ENCODE data around the gene DNTT.

DNTT gene

GRCh38 chr10:96311180-96311715, 7.0 kb downstream of the DNTT start:
- DNase-seq = no peak

DNA sequence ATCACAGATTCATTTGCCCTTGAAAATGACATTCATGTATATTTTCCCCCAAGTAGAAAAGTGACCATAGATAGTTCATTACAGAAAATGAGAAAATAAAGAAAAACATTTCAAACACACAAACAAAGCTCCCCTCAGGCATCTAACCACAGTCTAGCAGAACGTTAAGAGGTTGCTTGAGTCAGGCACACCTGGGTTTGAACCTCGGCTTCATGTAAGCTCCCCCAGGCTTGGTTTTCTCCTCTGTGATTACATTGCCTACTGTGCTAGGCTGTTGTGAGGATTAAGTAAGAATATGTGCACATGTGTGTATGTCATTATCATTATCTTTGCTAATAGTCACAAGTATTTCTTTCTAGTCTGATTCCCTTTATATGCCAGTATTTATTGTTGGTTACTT, 9.1 kb downstream of the DNTT start:
- no peak for DNase-seq

DNA sequence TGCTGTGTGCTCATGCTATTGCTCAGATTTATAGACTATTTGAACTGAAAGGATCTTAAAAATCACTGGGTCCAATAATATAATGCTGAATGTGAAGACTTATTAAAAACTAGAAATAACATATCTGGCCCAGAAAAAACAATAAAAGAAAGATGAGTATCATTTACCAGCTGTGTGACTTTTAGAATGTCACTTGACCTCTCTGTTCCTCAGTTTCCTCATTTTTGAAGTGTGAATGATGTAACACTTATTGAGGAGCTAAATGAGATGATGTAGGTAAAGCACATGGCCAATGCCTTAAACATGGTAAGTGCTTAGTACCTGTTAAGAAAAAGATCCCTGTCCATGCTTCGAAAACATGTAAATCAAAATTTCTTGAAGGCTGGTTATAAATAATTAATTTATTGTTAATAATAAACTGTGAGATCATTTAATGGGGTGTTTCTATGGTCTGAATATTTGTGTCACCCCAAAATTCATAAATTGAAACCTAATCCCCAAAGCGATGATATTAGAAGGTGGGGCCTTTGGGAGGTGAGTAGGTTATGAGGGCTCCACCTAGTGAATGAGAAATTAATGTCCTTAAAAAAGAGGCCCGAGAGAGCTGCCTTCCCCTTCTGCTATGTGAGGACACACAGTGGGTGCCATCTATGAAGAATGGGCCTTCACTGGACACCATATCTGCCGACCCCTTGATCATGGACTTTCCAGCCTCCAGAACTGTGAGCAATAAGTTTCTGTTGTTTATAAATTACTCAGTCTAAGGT, 13.0 kb downstream of the DNTT start:
- no peak for DNase-seq

- no peak for DNase-seq
These were observed 15.7 kb downstream of the DNTT start for GRCh38 chr10:96319754-96320474.

DNA sequence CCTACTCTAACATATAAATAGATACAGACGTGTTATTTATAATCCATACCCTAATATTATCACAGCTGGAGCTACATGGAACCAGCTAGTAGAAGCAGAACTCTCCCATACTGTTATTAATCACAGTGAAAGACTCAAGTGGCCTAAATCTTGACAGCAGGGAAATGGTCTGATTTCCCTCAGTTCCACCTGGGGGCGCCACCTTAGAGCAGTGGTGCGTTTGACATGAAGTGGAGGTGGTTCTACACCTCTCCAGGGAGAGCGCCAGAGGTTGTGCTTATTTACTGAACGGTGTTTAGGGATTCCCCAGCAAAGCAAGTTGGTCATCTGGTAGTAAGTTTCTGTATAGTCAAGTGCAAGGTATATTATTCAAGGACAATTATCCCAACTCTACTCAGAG, 17.6 kb downstream of the DNTT start:
- DNase-seq = no peak

DNA sequence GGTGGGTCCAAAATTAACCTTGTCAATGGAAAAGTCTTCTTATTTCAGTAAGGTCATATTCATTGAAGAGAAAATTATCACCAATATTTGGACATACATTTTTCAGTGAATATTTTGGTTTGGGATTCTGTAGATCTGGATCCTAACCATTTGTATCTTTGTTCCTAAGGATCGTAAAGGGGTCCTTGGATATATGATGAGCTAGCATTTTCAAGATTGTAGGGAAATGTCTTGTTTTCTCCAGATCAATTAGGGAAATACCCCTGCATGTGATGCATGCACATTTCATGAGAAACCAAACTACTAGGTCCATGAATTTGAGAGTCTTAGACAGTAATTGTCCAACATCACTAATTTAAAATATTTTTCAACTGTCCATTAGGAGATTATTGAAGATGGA, 18.0 kb downstream of the DNTT start:
- DNase-seq = no peak

DNA sequence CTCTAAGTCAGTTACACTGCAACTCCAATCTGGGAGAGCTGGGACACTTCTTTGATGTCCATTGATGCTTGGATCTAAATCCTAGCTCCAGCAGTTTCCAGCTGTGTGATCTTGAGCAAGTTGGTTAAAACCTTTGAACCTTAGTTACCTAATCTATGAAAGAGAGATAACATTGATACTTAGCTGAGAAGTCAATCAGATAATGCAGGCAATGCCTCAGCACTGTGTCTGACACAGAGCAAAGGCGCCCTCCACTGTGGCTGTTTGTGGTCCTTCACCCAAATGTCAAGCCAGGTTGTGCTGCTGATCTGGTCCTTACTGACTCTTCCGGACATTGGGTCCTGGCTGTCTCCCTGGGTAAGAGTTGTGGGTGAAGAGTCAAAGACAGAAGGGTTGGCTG, 20.2 kb downstream of the DNTT start:
- no peak for DNase-seq

DNA sequence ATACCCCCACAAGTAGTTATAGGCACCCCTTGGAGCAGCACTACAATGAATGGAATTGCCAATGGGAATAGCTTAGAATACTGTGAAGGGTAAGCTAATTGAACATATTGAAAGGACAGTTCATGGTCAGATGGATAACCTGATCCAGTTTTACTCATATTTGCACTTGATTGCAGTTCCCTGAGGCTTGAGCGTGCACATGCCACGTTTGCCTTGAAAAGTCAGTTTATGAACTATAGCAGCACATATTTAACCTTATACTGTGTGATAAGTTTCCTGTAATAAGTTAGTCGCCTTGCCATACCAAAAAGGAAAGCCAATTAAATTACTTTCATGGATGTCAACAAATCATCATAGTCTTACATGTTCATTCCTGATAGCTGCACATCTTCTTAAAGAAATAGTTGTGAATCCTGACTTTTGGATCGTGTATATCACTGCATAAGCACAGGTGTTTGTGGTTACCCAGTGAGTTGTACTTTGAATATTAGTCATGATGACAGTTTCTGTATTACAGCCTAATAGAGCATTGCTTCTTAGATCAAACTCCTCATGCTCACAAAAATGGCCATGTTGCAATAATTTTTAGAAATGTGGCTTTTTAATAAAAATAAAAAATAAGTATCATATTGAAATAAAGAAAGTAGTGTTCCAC, 21.6 kb downstream of the DNTT start:
- no peak for DNase-seq

GRCh38 chr10:96327462-96327861, 23.2 kb downstream of the DNTT start:
- no peak for DNase-seq

GRCh38 chr10:96333101-96333500, 28.9 kb downstream of the DNTT start:
- no peak for DNase-seq

GRCh38 chr10:96334616-96335526, 30.6 kb downstream of the DNTT start:
- DNase-seq = peak in 1 of 2 experiments; percentile 37

DNA sequence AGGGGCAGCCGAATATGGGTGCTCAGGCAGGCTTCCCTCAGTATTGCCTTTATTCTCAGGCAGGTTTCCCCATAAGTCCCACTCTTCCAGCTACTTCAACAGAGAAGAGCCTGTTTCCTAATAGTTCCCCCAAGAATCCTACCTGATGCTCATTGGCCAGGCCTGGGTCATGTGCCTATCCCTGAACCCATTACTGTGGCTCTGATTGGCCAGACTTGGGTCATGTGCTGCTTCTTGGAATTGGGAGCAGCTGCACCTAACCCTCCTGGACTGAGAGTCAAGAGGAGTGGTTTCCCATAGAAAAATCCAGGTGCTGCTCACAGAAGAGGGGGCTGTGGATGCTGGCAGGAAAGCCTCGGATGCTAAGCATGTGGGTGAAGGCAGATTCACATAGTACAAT, 32.9 kb downstream of the DNTT start:
- DNase-seq = no peak

DNA sequence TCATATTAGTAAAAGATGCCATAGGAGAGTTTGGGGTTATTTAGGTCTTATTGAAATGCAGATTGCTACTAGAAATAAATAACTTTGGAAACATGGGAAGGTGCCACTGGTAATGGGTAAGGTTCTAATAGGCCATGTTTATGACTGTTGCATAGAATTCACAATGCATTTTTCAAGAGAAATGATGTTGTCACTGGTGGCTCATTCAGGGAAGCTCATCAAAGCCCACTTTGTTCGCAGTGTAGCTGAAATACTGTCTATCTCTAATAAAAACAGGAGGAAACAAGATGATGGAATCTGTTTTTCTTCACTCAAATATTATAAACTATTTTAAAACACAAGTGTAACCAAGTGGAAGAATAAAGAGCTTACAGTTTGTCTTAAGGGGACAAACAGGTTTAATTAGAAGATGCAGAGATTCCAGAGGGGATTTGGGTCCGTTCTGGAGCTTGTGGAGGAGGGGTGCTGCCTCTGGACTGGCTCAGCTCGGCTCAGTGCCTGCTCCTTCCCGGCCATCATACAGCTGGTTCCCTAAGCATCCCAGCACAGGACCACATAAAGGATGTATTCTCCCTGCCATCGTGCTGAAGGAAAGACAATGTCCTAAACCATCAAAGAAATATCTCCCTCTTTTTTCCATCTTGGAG, 34.2 kb downstream of the DNTT start:
- DNase-seq = no peak

- DNase-seq = no peak
These were observed 35.1 kb downstream of the DNTT start for GRCh38 chr10:96339383-96339782.

- peak; percentile 5 to 59 for DNase-seq
These were observed 36.0 kb downstream of the DNTT start for GRCh38 chr10:96339956-96340904.

DNA sequence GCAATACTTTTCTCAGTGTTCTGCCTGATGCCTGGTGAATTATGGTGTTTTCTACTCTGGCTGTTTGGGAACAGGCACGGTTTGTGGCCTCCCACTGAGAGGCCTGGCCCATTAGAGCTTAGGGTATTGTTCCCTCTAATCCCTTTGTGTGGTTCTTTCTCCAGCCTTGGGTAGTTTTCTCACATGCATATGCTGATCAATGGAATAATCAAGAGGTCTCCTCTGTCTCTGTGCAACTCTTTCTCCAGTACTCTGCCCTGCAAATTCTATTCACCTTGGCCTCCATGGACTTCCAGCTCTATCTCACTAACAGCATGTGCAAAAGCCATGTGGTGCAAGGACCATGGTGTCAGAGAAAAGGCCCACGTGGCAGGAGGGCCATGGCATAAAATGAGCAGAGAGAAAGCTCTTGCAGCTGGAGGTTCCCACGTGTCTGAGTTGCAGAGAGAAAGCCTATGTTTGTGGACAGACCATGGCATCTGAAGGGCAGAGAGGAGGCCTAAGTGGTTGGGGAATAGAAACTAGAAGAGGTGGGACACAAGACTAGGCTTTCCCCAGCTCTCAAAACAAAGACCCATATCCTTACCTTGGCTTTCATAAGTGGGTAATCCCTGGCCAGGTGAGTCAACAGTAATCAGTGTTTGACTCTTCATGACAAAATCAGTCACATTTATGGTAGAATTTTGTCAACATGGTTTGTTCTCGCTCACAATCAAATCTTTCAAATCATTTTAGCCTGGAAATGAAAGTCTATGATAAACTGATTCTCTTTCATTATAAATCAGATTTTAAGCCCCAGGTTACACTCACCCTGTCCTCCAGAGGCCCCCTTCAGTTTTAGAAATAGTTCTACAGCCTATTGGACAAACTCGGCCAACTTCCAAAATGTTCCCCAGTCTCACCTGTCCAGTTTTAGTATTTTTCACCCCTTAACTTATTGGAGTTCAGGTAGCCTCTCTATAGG, 37.3 kb downstream of the DNTT start:
- DNase-seq = no peak

GRCh38 chr10:96342402-96342801, 38.2 kb downstream of the DNTT start:
- no peak for DNase-seq

- no peak for DNase-seq
These were observed 39.9 kb downstream of the DNTT start for GRCh38 chr10:96344178-96344577.

DNA sequence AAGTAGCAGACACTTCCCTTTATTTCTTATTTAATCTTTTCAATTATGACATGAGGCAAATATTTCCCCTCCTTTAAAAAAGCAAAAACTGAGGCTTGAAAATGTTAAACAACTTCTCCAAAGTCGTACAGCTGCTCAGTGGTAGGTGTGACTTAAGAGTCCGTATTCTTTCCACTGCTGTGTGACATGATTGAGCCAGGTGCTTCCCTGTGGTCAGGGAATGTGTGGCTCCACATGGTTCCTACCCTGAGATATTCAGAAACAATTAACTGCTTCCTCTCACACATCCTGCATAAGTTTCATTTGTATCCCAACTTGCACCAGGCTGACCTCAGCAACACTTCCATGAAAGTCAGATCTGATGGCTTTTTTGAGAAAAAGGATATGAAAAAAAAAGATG, 41.0 kb downstream of the DNTT start:
- no peak for DNase-seq

GRCh38 chr10:96346295-96346694, 42.1 kb downstream of the DNTT start:
- DNase-seq = no peak
